HG03378 (cell line): ENCODE measurements around the gene LHPP.

ENCODE experiments used
- ATAC-seq: cut with Tn5 transposase; IDR thresholded peaks from one replicate; pipeline ENCODE4 v1.9.1; 2021; ENCODE audit warnings: mild to moderate bottlenecking, moderate library complexity; ENCODE audit not compliant: unreplicated experiment

Gene LHPP

GRCh38 chr10:124590216-124591122 is 128.8 kb downstream of the LHPP start:
- ATAC-seq: no peak

- ATAC-seq: no peak
Measured at GRCh38 chr10:124591123-124591495, 129.5 kb downstream of the LHPP start.

- ATAC-seq: no peak
Measured at GRCh38 chr10:124592101-124592500, 130.5 kb downstream of the LHPP start.

- ATAC-seq: no peak
Measured at GRCh38 chr10:124592736-124593430, 131.3 kb downstream of the LHPP start.

- no peak for ATAC-seq
Measured at GRCh38 chr10:124593431-124593985, 131.9 kb downstream of the LHPP start.

- no peak for ATAC-seq
Measured at GRCh38 chr10:124594240-124594639, 132.6 kb downstream of the LHPP start.

GRCh38 chr10:124595143-124595883 is 133.7 kb downstream of the LHPP start:
- no peak for ATAC-seq

GRCh38 chr10:124596116-124596785 is 134.6 kb downstream of the LHPP start:
- ATAC-seq: no peak

- no peak for ATAC-seq
Measured at GRCh38 chr10:124596962-124597845, 135.6 kb downstream of the LHPP start.

GRCh38 chr10:124597846-124598165 is 136.2 kb downstream of the LHPP start:
- no peak for ATAC-seq

GRCh38 chr10:124598196-124598595 is 136.6 kb downstream of the LHPP start:
- no peak for ATAC-seq

- ATAC-seq: no peak
Measured at GRCh38 chr10:124598773-124599587, 137.4 kb downstream of the LHPP start.

GRCh38 chr10:124599588-124600050 is 138.0 kb downstream of the LHPP start:
- ATAC-seq: no peak

- ATAC-seq: no peak
Measured at GRCh38 chr10:124600051-124600880, 138.6 kb downstream of the LHPP start.

- ATAC-seq: no peak
Measured at GRCh38 chr10:124601016-124601415, 139.4 kb downstream of the LHPP start.

- ATAC-seq: no peak
Measured at GRCh38 chr10:124601431-124602120, 140.0 kb downstream of the LHPP start.

GRCh38 chr10:124602121-124602561 is 140.5 kb downstream of the LHPP start:
- ATAC-seq: no peak
